ENCODE measurements around the gene NKAIN1. TPM values are rescaled to one million over a fixed set of nuclear protein-coding genes. Genes with fewer than 3 reads are reported as not detected.

Gene NKAIN1
- total RNA-seq, 4 donors from 2014 or later = 0.09 to 0.30 (median 0.12) TPM; not detected in 1

GRCh38 chr1:31227891-31228568, 11.7 kb downstream of the NKAIN1 start:
- Histone ChIP-seq H3K4me1 (no peaks in the 10 kb centered on the region), H3K9me3 (no peaks in the 10 kb centered on the region), H3K27me3 (peaks cover 0 to 28% (median 0%) of the 10 kb centered on the region in 4 donors), H3K36me3 (no peaks in the 10 kb centered on the region), H3K27ac (no peak overlapping the region), H3K4me3 (no peak overlapping the region)
- 64 to 77% methylated on average over 2 to 5 of the region's 5 CpGs for WGBS, 2 donors
- no peak for DNase-seq
- TF ChIP-seq POLR2A (IDR thresholded peaks at IDR 0.05) (no peak), CTCF (IDR thresholded peaks at IDR 0.05) (no peak)
- intact Hi-C loops (cut with DNase I) = no loop called here

GRCh38 chr1:31224068-31224467, 15.6 kb downstream of the NKAIN1 start:
- Histone ChIP-seq H3K27me3 (peaks cover 0 to 38% (median 0%) of the 10 kb centered on the region in 4 donors), H3K27ac (no peak overlapping the region), H3K36me3 (no peaks in the 10 kb centered on the region), H3K4me1 (no peaks in the 10 kb centered on the region), H3K4me3 (no peak overlapping the region), H3K9me3 (no peaks in the 10 kb centered on the region)
- intact Hi-C loops (cut with DNase I) = no loop called here
- no peak for TF ChIP-seq POLR2A (IDR thresholded peaks at IDR 0.05)
- TF ChIP-seq CTCF (IDR thresholded peaks at IDR 0.05) = no peak
- WGBS, 2 donors = 45 to 54% methylated on average over 6 to 8 of the region's 9 CpGs
- no peak for DNase-seq

- Histone ChIP-seq H3K9me3 (no peaks in the 10 kb centered on the region), H3K36me3 (no peaks in the 10 kb centered on the region), H3K27me3 (peaks cover 0 to 38% (median 0%) of the 10 kb centered on the region in 4 donors), H3K4me3 (no peak overlapping the region), H3K27ac (no peak overlapping the region), H3K4me1 (no peaks in the 10 kb centered on the region)
- 70 to 100% methylated on average over 2 of the region's 3 CpGs for WGBS, 2 donors
- intact Hi-C loops (cut with DNase I) = no loop called here
- TF ChIP-seq POLR2A (IDR thresholded peaks at IDR 0.05) (no peak), CTCF (IDR thresholded peaks at IDR 0.05) (no peak)
- DNase-seq = no peak
These were observed 17.5 kb downstream of the NKAIN1 start for GRCh38 chr1:31222176-31222575.

- Histone ChIP-seq H3K27ac (no peak overlapping the region), H3K27me3 (peaks cover 0 to 38% (median 0%) of the 10 kb centered on the region in 4 donors), H3K4me1 (peaks cover 4 to 5% (median 5%) of the 10 kb centered on the region in 3 donors), H3K9me3 (no peaks in the 10 kb centered on the region), H3K4me3 (no peak overlapping the region), H3K36me3 (no peaks in the 10 kb centered on the region)
- DNase-seq = no peak
- WGBS, 2 donors = 68 to 69% methylated on average over 5 to 6 of the region's 6 CpGs
- no peak for TF ChIP-seq CTCF (IDR thresholded peaks at IDR 0.05)
- no peak for TF ChIP-seq POLR2A (IDR thresholded peaks at IDR 0.05)
- intact Hi-C loops (cut with DNase I) = no loop called here
These were observed 18.6 kb downstream of the NKAIN1 start for GRCh38 chr1:31221072-31221471.

GRCh38 chr1:31219489-31219888, 20.2 kb downstream of the NKAIN1 start:
- no peaks in the 10 kb centered on the region for H3K9me3 ChIP-seq
- DNase-seq = no peak
- intact Hi-C loops (cut with DNase I) = no loop called here
- no peak for TF ChIP-seq CTCF (IDR thresholded peaks at IDR 0.05)
- H3K36me3 ChIP-seq = no peaks in the 10 kb centered on the region
- no peak overlapping the region for H3K4me3 ChIP-seq
- 100% methylated on average over 2 of the region's 6 CpGs; no CpG with 5 or more reads in 1 of the 2 donors for WGBS, 2 donors
- H3K4me1 ChIP-seq = peaks cover 5 to 15% (median 8%) of the 10 kb centered on the region in 3 donors
- no peak overlapping the region for H3K27ac ChIP-seq
- H3K27me3 ChIP-seq = peaks cover 0 to 36% (median 0%) of the 10 kb centered on the region in 4 donors

All from esophagus squamous epithelium (tissue), 5 donors.